A549 (cell line): ENCODE data around the gene TTC28.
"Not testable (repeated sequence)": the region's sequence is repeated elsewhere in the genome, so short reads cannot be mapped to it uniquely, and the experiment has no call there.

ENCODE experiments used
- BHLHE40 ChIP-seq: IDR thresholded peaks from 2 replicates; pipeline ENCODE4 v1.6.1; 2012; ENCODE audit warnings: low read depth, low read length, inconsistent platforms
- CEBPB ChIP-seq, 2 experiments: fragments of >200 bp in 1 of 2; sonication (Bioruptor Twin) in 1 of 2; formaldehyde crosslinking in 1 of 2; IDR thresholded peaks; 2 replicates each; pipeline ENCODE4 v1.6.1; 2012 to 2016
- CTCF ChIP-seq: fragments of >200 bp; sonication (Bioruptor Twin); formaldehyde crosslinking; IDR thresholded peaks from 3 replicates; pipeline ENCODE4 v1.5.1; 2016
- EP300 ChIP-seq, 2 experiments: fragments of >200 bp; sonication (Bioruptor Twin); formaldehyde crosslinking; IDR thresholded peaks; 2 replicates in 1 of 2; 3 replicates in 1 of 2; pipeline ENCODE4 v1.6.1; 2016 to 2017
- JUN ChIP-seq, 2 experiments: fragments of >200 bp; sonication (Bioruptor Twin); formaldehyde crosslinking; IDR thresholded peaks; 2 replicates in 1 of 2; 3 replicates in 1 of 2; pipeline ENCODE4 v1.6.1; 2016 to 2017
- POLR2A ChIP-seq: IDR thresholded peaks from 2 replicates; pipeline ENCODE4 v1.6.1; 2012; ENCODE audit warnings: mild to moderate bottlenecking, low read length
- REST ChIP-seq: fragments of 200-600 bp; sonication (generic); IDR thresholded peaks from 2 replicates; pipeline ENCODE4 v1.6.1; 2016; ENCODE audit warnings: antibody characterized with exemption, mild to moderate bottlenecking, moderate library complexity
- SMC3 ChIP-seq: fragments of >200 bp; sonication (Bioruptor Twin); formaldehyde crosslinking; IDR thresholded peaks from 3 replicates; pipeline ENCODE4 v1.6.1; 2018; ENCODE audit warnings: inconsistent platforms

- TF ChIP-seq POLR2A = 0 out of 2 replicates have a peak, but pooled peaks have one; percentile 15
- not testable (repeated sequence) for TF ChIP-seq SMC3; CTCF; EP300 (IDR thresholded peaks at IDR 0.05); BHLHE40; CEBPB (IDR thresholded peaks at IDR 0.05); REST
- TF ChIP-seq JUN (IDR thresholded peaks at IDR 0.05) = peak in 1 of 2 experiments; percentile 31; a peak in 2 of 5 replicates
Observed at GRCh38 chr22:28679611-28680287, at the start of gene TTC28.
